ENCODE data around the gene CSMD2.
"Not testable (repeated sequence)": the region's sequence is repeated elsewhere in the genome, so short reads cannot be mapped to it uniquely, and the experiment has no call there.

The CSMD2 gene

GRCh38 chr1:34083974-34084373 is 81.1 kb downstream of the CSMD2 start:
- no peak for TF ChIP-seq GLIS3 (CRISPR knock-in tag; IDR thresholded peaks at IDR 0.05)
- ATAC-seq: no peak

DNA sequence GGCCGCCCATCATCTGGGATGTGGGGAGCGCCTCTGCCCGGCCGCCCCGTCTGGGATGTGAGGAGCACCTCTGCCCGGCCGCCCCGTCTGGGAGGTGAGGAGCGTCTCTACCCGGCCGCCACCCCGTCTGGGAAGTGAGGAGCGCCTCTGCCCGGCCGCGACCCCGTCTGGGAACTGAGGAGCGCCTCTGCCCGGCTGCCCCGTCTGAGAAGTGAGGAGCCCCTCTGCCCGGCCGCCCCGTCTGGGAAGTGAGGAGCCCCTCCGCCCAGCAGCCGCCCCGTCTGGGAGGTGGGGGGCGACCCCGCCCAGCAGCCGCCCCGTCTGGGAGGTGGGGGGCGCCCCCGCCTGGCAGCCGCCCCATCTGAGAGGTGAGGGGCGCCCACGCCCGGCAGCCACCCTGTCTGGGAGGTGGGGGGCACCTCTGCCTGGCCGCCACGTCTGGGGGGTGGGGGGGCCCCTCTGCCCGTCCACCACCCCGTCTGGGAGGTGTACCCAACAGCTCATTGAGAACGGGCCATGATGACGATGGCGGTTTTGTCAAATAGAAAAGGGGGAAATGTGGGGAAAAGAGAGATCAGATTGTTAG is 82.9 kb downstream of the CSMD2 start:
- ATAC-seq: not testable (repeated sequence)

DNA sequence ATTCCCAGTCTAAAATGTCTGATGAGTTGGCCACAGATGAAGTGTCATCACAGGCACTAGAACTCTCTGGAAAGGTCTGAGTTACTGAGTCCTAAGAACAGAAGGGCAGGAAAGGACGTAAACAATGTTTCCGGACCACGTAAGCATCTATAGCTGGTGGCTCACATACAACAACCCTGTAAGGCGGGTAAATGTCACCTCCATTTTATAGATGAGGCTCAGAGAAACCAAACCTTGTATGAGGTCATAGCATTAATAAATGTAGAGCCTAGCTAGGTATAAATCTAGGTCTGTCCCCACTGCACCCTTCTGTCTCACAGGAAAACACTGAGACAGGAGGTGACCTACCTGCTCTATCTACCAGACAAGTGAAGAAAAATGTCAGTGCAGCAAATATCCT is 86.6 kb downstream of the CSMD2 start:
- ATAC-seq: no peak
- TF ChIP-seq ZFP3 (CRISPR knock-in tag; IDR thresholded peaks at IDR 0.05) (no peak), ZFP30 (CRISPR knock-in tag; IDR thresholded peaks at IDR 0.05) (no peak), TCF4 (CRISPR knock-in tag; IDR thresholded peaks at IDR 0.05; ENCODE audit: borderline replicate concordance) (no peak), PATZ1 (CRISPR knock-in tag; IDR thresholded peaks at IDR 0.05; ENCODE audit: borderline replicate concordance) (no peak), CSDC2 (CRISPR knock-in tag; IDR thresholded peaks at IDR 0.05) (no peak), ZC3H10 (CRISPR knock-in tag; IDR thresholded peaks at IDR 0.05) (no peak), GLIS3 (CRISPR knock-in tag; IDR thresholded peaks at IDR 0.05) (no peak), BACH2 (CRISPR knock-in tag; IDR thresholded peaks at IDR 0.05; ENCODE audit: borderline replicate concordance) (no peak), ARNTL (CRISPR knock-in tag; IDR thresholded peaks at IDR 0.05; ENCODE audit: borderline replicate concordance, low read depth) (no peak), ZNF8 (CRISPR knock-in tag; IDR thresholded peaks at IDR 0.05) (no peak), CREB5 (CRISPR knock-in tag; IDR thresholded peaks at IDR 0.05; ENCODE audit: low read depth) (no peak), SNAI2 (CRISPR knock-in tag; IDR thresholded peaks at IDR 0.05) (no peak)

- no peak for TF ChIP-seq ARNTL (CRISPR knock-in tag; IDR thresholded peaks at IDR 0.05; ENCODE audit: borderline replicate concordance, low read depth)
- TF ChIP-seq ZNF70 (CRISPR knock-in tag; IDR thresholded peaks at IDR 0.05): no peak
- no peak for TF ChIP-seq TOX (CRISPR knock-in tag; IDR thresholded peaks at IDR 0.05; ENCODE audit: borderline replicate concordance)
- no peak for TF ChIP-seq ZNF8 (CRISPR knock-in tag; IDR thresholded peaks at IDR 0.05)
These were observed 89.5 kb downstream of the CSMD2 start for GRCh38 chr1:34075576-34075975.

DNA sequence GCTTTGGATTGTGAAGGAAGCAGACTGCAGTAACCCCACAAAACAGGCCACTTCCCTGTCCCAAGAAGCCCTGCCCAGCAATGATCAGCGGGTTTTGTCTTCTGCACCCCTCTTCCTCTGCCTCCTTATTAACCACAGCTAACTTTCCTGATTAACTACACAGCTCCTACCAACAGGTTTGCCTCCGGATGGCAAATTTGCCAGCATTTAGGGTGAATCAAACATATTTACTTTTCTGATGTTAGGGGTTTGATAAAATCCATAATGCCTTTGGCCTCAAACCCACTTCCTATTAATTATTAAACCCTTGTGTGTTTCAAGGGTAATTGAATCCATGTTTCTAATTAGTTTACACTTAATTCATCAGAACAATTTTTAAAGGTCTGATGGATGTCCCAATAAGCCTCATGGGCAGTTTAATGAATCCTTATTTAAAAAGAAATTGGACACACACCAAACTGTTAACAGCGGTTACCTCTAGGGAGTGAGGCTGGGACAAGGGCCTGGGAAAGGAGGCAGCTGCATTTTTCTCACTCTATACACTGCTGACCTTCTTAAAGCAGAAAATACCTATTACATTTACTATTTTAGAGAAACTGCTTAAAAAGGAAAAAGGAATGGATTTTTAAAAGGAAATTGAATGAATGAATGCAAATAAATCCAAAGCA is 91.9 kb downstream of the CSMD2 start:
- no peak for ATAC-seq
- TF ChIP-seq TCF4 (CRISPR knock-in tag; IDR thresholded peaks at IDR 0.05; ENCODE audit: borderline replicate concordance) (no peak), ARNTL (CRISPR knock-in tag; IDR thresholded peaks at IDR 0.05; ENCODE audit: borderline replicate concordance, low read depth) (no peak), TSHZ2 (CRISPR knock-in tag; IDR thresholded peaks at IDR 0.05) (no peak), PATZ1 (CRISPR knock-in tag; IDR thresholded peaks at IDR 0.05; ENCODE audit: borderline replicate concordance) (no peak), ZFP3 (CRISPR knock-in tag; IDR thresholded peaks at IDR 0.05) (no peak), CSDC2 (CRISPR knock-in tag; IDR thresholded peaks at IDR 0.05) (no peak), ZNF565 (CRISPR knock-in tag; conservative IDR thresholded peaks at IDR 0.05; ENCODE audit: low read depth) (no peak), BACH2 (CRISPR knock-in tag; IDR thresholded peaks at IDR 0.05; ENCODE audit: borderline replicate concordance) (no peak), TOX (CRISPR knock-in tag; IDR thresholded peaks at IDR 0.05; ENCODE audit: borderline replicate concordance) (no peak), PPARA (CRISPR knock-in tag; IDR thresholded peaks at IDR 0.05; ENCODE audit: borderline replicate concordance) (no peak), CREB5 (CRISPR knock-in tag; IDR thresholded peaks at IDR 0.05; ENCODE audit: low read depth) (no peak)
- TF ChIP-seq, protein P1, sequence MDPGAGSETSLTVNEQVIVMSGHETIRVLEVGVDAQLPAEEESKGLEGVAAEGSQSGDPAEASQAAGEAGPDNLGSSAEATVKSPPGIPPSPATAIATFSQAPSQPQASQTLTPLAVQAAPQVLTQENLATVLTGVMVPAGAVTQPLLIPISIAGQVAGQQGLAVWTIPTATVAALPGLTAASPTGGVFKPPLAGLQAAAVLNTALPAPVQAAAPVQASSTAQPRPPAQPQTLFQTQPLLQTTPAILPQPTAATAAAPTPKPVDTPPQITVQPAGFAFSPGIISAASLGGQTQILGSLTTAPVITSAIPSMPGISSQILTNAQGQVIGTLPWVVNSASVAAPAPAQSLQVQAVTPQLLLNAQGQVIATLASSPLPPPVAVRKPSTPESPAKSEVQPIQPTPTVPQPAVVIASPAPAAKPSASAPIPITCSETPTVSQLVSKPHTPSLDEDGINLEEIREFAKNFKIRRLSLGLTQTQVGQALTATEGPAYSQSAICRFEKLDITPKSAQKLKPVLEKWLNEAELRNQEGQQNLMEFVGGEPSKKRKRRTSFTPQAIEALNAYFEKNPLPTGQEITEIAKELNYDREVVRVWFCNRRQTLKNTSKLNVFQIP (CRISPR knock-in tag; IDR thresholded peaks at IDR 0.05; ENCODE audit: borderline replicate concordance, low read depth): no peak

More at GRCh38 chr1:34075576-34075975, 89.5 kb downstream of the CSMD2 start:
- ATAC-seq: no peak

All from SK-N-SH treated with all-trans-retinoic acid at 6 μM for 48 hours (cell line).